ENCODE measurements around the gene STMN3. TPM values are rescaled to one million over a fixed set of nuclear protein-coding genes. Genes with fewer than 3 reads are reported as not detected.

STMN3 gene
- total RNA-seq, 1 experiment from 2014 or later = 42.7 TPM

GRCh38 chr20:63656451-63656850, 3.2 kb upstream of the STMN3 start:
- TF ChIP-seq POLR2AphosphoS5 (IDR thresholded peaks at IDR 0.05; ENCODE audit: low read depth, low read length) (no peak), REST (IDR thresholded peaks at IDR 0.05; ENCODE audit: insufficient read depth in 1 of 2, low read depth in 2 of 2, low read length in 1 of 2) (no peak), CTCF (IDR thresholded peaks at IDR 0.05) (no peak), SIN3A (IDR thresholded peaks at IDR 0.05; ENCODE audit: borderline replicate concordance, insufficient read depth, low read depth, low read length) (no peak), TCF7L2 (IDR thresholded peaks at IDR 0.05; ENCODE audit: low read depth, low read length) (no peak)
- H3K9me3 ChIP-seq (ENCODE audit: control insufficient read depth, insufficient read depth, low read depth, low read length) = no peaks in the 10 kb centered on the region
- no peaks in the 10 kb centered on the region for H3K27me3 ChIP-seq (ENCODE audit: control insufficient read depth, insufficient read depth, low read length)
- H3K36me3 ChIP-seq (ENCODE audit: control insufficient read depth, insufficient read depth, low read length) = peaks cover 3% of the 10 kb centered on the region; the same call in 1 of the 2 replicates
- DNase-seq (ENCODE audit: low read depth, low spot score) = no peak
- no TSS peak for BruUV-seq (replicated peaks)
- in situ Hi-C loops (cut with HindIII; ENCODE audit: low pct_unique_long_range_greater_than_20kb, low sequenced_read_pairs) = no loop called here
- no peak overlapping the region for H3K27ac ChIP-seq (ENCODE audit: low read length)
- ChIA-PET CTCF (no interaction called here), POLR2A (no interaction called here)
- peaks cover 11% of the 10 kb centered on the region for H3K4me1 ChIP-seq (ENCODE audit: control insufficient read depth, insufficient read depth, low read length)
- H3K4me3 ChIP-seq (ENCODE audit: low read depth in 2 of 2, low read length in 2 of 2) = no peak overlapping the region
- intact Hi-C loops (cut with micrococcal nuclease; ENCODE audit: unreplicated experiment) = no loop called here
- no peak for ATAC-seq

GRCh38 chr20:63655249-63655648, 2.0 kb upstream of the STMN3 start:
- ChIA-PET POLR2A (interaction anchor here (0.6 kb wide), 1 partner anchor 122 kb away, joined by 4 read pairs; no protein-coding TSS in a partner anchor), CTCF (no interaction called here)
- H3K27me3 ChIP-seq (ENCODE audit: control insufficient read depth, insufficient read depth, low read length) = no peaks in the 10 kb centered on the region
- H3K27ac ChIP-seq (ENCODE audit: low read length) = no peak overlapping the region
- no peak overlapping the region for H3K4me3 ChIP-seq (ENCODE audit: low read depth in 2 of 2, low read length in 2 of 2)
- in situ Hi-C loops (cut with HindIII; ENCODE audit: low pct_unique_long_range_greater_than_20kb, low sequenced_read_pairs) (no loop called here), intact Hi-C loops (cut with micrococcal nuclease; ENCODE audit: unreplicated experiment) (no loop called here)
- ATAC-seq = no peak
- peaks cover 11% of the 10 kb centered on the region for H3K4me1 ChIP-seq (ENCODE audit: control insufficient read depth, insufficient read depth, low read length)
- H3K9me3 ChIP-seq (ENCODE audit: control insufficient read depth, insufficient read depth, low read depth, low read length) = no peaks in the 10 kb centered on the region
- no peak for DNase-seq (ENCODE audit: low read depth, low spot score)
- BruUV-seq (replicated peaks) = no TSS peak
- H3K36me3 ChIP-seq (ENCODE audit: control insufficient read depth, insufficient read depth, low read length) = peaks cover 3% of the 10 kb centered on the region; the same call in 1 of the 2 replicates
- no peak for TF ChIP-seq POLR2AphosphoS5 (IDR thresholded peaks at IDR 0.05; ENCODE audit: low read depth, low read length)
- no peak for TF ChIP-seq SIN3A (IDR thresholded peaks at IDR 0.05; ENCODE audit: borderline replicate concordance, insufficient read depth, low read depth, low read length)
- TF ChIP-seq CTCF (IDR thresholded peaks at IDR 0.05) = no peak
- TF ChIP-seq TCF7L2 (IDR thresholded peaks at IDR 0.05; ENCODE audit: low read depth, low read length) = no peak
- TF ChIP-seq REST (IDR thresholded peaks at IDR 0.05; ENCODE audit: insufficient read depth in 1 of 2, low read depth in 2 of 2, low read length in 1 of 2) = no peak
